K562 (cell line): ENCODE results near the gene CIART. TPM values are rescaled to one million over a fixed set of nuclear protein-coding genes. Genes with fewer than 3 reads are reported as not detected.

ENCODE experiments used
- CHD2 ChIP-seq: IDR thresholded peaks from 2 replicates; pipeline ENCODE4 v1.6.1; 2011; ENCODE audit warnings: low read depth, low read length
- CHD7 ChIP-seq: fragments of 200-600 bp; sonication (generic); IDR thresholded peaks from one replicate; pipeline ENCODE4 v1.6.1; 2012; ENCODE audit warnings: mild to moderate bottlenecking, low read depth, low read length, inconsistent platforms
- E2F3 ChIP-seq: fragments of 250-450 bp; sonication (Bioruptor Pico); IDR thresholded peaks from 2 replicates; pipeline ENCODE4 v1.4.0; 2020; ENCODE audit warnings: mild to moderate bottlenecking
- GABPA ChIP-seq: fragments of 200-800 bp; sonication (Bioruptor generic); conservative IDR thresholded peaks from 2 replicates; pipeline ENCODE4 v1.6.1; 2016; ENCODE audit warnings: low read depth, missing genetic modification characterization, missing compliant biosample characterization
- GTF2E2 ChIP-seq: fragments of 200-800 bp; sonication (Bioruptor generic); IDR thresholded peaks from 2 replicates; pipeline ENCODE4 v1.6.1; 2016; ENCODE audit warnings: missing genetic modification characterization, missing compliant biosample characterization
- JUND ChIP-seq, 2 experiments: IDR thresholded peaks; 2 replicates in 1 of 2; 3 replicates in 1 of 2; pipeline ENCODE4 v1.6.1; 2011; ENCODE audit warnings: borderline replicate concordance in 2 of 2, low read depth in 2 of 2, low read length in 2 of 2, improper control_type of control experiment in 1 of 2, missing biosample characterization in 1 of 2, missing genetic modification characterization in 1 of 2, missing genetic modification reagents in 1 of 2
- NFYB ChIP-seq: IDR thresholded peaks from 2 replicates; pipeline ENCODE4 v1.6.1; 2011; ENCODE audit warnings: mild to moderate bottlenecking, moderate library complexity; ENCODE audit not compliant: insufficient read length; ENCODE audit errors: extremely low read depth
- PURB ChIP-seq: sonication (generic); formaldehyde crosslinking; IDR thresholded peaks from 2 replicates; pipeline ENCODE4 v1.9.0; 2021; ENCODE audit warnings: low read depth, mild to moderate bottlenecking, missing genetic modification reagents
- TAF9B ChIP-seq: fragments of 450-650 bp; IDR thresholded peaks from 2 replicates; pipeline ENCODE4 v1.6.1; 2018; ENCODE audit warnings: mild to moderate bottlenecking; ENCODE audit not compliant: partially characterized antibody
- ZNF277 ChIP-seq: fragments of 250-450 bp; sonication (Bioruptor Pico); IDR thresholded peaks from 2 replicates; pipeline ENCODE4 v1.8.0; 2022; ENCODE audit warnings: inconsistent platforms, mild to moderate bottlenecking, moderate library complexity, borderline replicate concordance
- ZNF512 ChIP-seq: IDR thresholded peaks from 2 replicates; pipeline ENCODE4 v1.6.1; 2016; ENCODE audit warnings: missing genetic modification characterization, missing compliant biosample characterization
- ZNF561 ChIP-seq: fragments of 450-650 bp; formaldehyde crosslinking; conservative IDR thresholded peaks from 2 replicates; pipeline ENCODE4 v1.4.0; 2020; ENCODE audit warnings: mild to moderate bottlenecking, moderate library complexity
- polyA plus RNA-seq, 8 experiments: library from polyadenylated mRNA; depleted of rRNA in 4 of 8; stranded (reverse) in 5 of 8; unstranded in 3 of 8; fragments of >200 nt; fragmentation: Nextera tagmentation in 2 of 8; fragmentation: Illumina TruSeq in 1 of 8; extraction: Ambion mirVana in 2 of 8; extraction: Trizol in 1 of 8; gene quantifications; 2 replicates each; pipeline versions ENCODE4 v1.2.1 to v1.2.3, GENCODE V29; 2011 to 2014; ENCODE audit warnings: inconsistent platforms in 1 of 8, missing spikeins in 1 of 8
- total RNA-seq, 7 experiments: library from RNA; depleted of rRNA in 6 of 7; stranded (reverse); fragments of >200 nt in 6 of 7; fragmentation: Illumina TruSeq in 2 of 7; extraction: Trizol in 2 of 7; gene quantifications; 2 replicates each; pipeline versions ENCODE4 v1.2.1 to v1.2.3, GENCODE V29; 2011 to 2021; ENCODE audit warnings: low replicate concordance in 1 of 7

CIART gene
- total and polyA plus RNA-seq, 9 of the 15 experiments (the other 6 are each of a cell fraction or from before 2014, with no cell fraction given) = 0.07 to 0.35 (median 0.19) TPM; not detected in 2

- TF ChIP-seq CHD7 (no peak), JUND (IDR thresholded peaks at IDR 0.05; ENCODE audit: borderline replicate concordance, low read depth, low read length) (peak; percentile 56), JUND (tag; IDR thresholded peaks at IDR 0.05; ENCODE audit: borderline replicate concordance, low read depth, low read length) (peak; percentile 56; the same call in 2 of the 3 replicates), GTF2E2 (tag) (peak; percentile 99), ZNF512 (tag) (no peak), E2F3 (peak; percentile 88), ZNF277 (CRISPR knock-in tag) (no peak), TAF9B (peak; percentile 100), PURB (CRISPR knock-in tag) (no peak), NFYB (peak; percentile 100), CHD2 (peak; percentile 83), ZNF561 (CRISPR knock-in tag) (no peak), GABPA (tag) (peak; percentile 51)
These were observed 46.3 kb upstream of the CIART start, which contains the start of gene ANP32E (continued) for GRCh38 chr1:150235852-150236613.
